ENCODE measurements around the gene MRPL24. TPM values are rescaled to one million over a fixed set of nuclear protein-coding genes. Genes with fewer than 3 reads are reported as not detected.

Gene MRPL24
- total RNA-seq, 2 experiments from 2014 or later: 91.1 to 114 TPM

Other genes starting within 250 kb of the MRPL24 start
- gene MEF2D, start 240.3 kb downstream of the MRPL24 start, total RNA-seq: 10 to 100 TPM; 28.8 to 32.8 TPM
- gene IQGAP3, start 168.5 kb downstream of the MRPL24 start, total RNA-seq: 10 to 100 TPM in 1 of 2 experiments, 1 to 10 TPM in 1; 9.4 to 10.6 TPM
- gene TTC24, start 161.4 kb downstream of the MRPL24 start, total RNA-seq: 1 to 10 TPM; 3.1 to 3.9 TPM
- 10 to 100 TPM; 77.4 to 84.6 TPM for gene NAXE, start 149.3 kb downstream of the MRPL24 start, total RNA-seq
- 10 to 100 TPM; 37.5 to 38.3 TPM for gene GPATCH4, start 139.6 kb downstream of the MRPL24 start, total RNA-seq
- gene HAPLN2, start 121.7 kb downstream of the MRPL24 start, total RNA-seq: under 1 TPM; 0.40 to 0.55 TPM
- gene BCAN, start 99.0 kb downstream of the MRPL24 start, total RNA-seq: not detected
- not detected for gene NES, start 63.7 kb downstream of the MRPL24 start, total RNA-seq
- gene CRABP2, start 35.5 kb downstream of the MRPL24 start, total RNA-seq: under 1 TPM; 0.45 to 0.72 TPM
- 10 to 100 TPM; 35.3 to 35.5 TPM for gene METTL25B, start 12.6 kb downstream of the MRPL24 start, total RNA-seq
- gene ISG20L2, start 12.3 kb downstream of the MRPL24 start, total RNA-seq: 10 to 100 TPM; 24.8 to 28.7 TPM
- gene HDGF, start 10.6 kb upstream of the MRPL24 start, total RNA-seq: 100 to 1,000 TPM; 282 to 283 TPM
- gene PRCC, start 26.4 kb upstream of the MRPL24 start, total RNA-seq: 10 to 100 TPM; 55.2 to 55.8 TPM
- 100 to 1,000 TPM; 134 to 138 TPM for gene SH2D2A, start 75.8 kb upstream of the MRPL24 start, total RNA-seq
- gene INSRR, start 118.0 kb upstream of the MRPL24 start, total RNA-seq: not detected
- gene NTRK1, start 119.8 kb upstream of the MRPL24 start, total RNA-seq: under 1 TPM in 1 of 2 experiments, not detected in 1; 0.67 TPM
- not detected for gene PEAR1, start 152.6 kb upstream of the MRPL24 start, total RNA-seq
- not detected for gene LRRC71, start 179.5 kb upstream of the MRPL24 start, total RNA-seq

All from activated naive CD4-positive, alpha-beta T cell treated with anti-CD3 and anti-CD28 coated beads for 36 hours (primary cell).